ENCODE data around the gene IRX2. TPM values are rescaled to one million over a fixed set of nuclear protein-coding genes. Genes with fewer than 3 reads are reported as not detected.
A peak's percentile ranks its signal among the peaks of the same experiment; 100 is the strongest.

The IRX2 gene
- total RNA-seq, 1 donor: 7.2 TPM

- H3K27ac ChIP-seq (ENCODE audit: low read depth, low read length): peak overlapping the region; percentile 11
- H3K79me2 ChIP-seq (ENCODE audit: insufficient read depth, low read length): no peaks in the 10 kb centered on the region
- H3K4me3 ChIP-seq (ENCODE audit: insufficient read depth, low read length): peak overlapping the region; percentile 79
- H3K27me3 ChIP-seq (ENCODE audit: insufficient read depth, low read length): no peaks in the 10 kb centered on the region
- peak overlapping the region; percentile 89 for H3K4me2 ChIP-seq (ENCODE audit: insufficient read depth, low read length)
- peak; percentile 98 for DNase-seq (ENCODE audit: insufficient read length, low spot score, missing footprints)
- no peaks in the 10 kb centered on the region for H3K9me3 ChIP-seq (ENCODE audit: low read depth, low read length)
- peak overlapping the region; percentile 86 for H2AFZ ChIP-seq (ENCODE audit: low read length)
- H3K4me1 ChIP-seq (ENCODE audit: insufficient read depth, low read length): peaks cover 26% of the 10 kb centered on the region
- H3K36me3 ChIP-seq (ENCODE audit: insufficient read depth, low read length): no peaks in the 10 kb centered on the region
- TF ChIP-seq, protein P1, sequence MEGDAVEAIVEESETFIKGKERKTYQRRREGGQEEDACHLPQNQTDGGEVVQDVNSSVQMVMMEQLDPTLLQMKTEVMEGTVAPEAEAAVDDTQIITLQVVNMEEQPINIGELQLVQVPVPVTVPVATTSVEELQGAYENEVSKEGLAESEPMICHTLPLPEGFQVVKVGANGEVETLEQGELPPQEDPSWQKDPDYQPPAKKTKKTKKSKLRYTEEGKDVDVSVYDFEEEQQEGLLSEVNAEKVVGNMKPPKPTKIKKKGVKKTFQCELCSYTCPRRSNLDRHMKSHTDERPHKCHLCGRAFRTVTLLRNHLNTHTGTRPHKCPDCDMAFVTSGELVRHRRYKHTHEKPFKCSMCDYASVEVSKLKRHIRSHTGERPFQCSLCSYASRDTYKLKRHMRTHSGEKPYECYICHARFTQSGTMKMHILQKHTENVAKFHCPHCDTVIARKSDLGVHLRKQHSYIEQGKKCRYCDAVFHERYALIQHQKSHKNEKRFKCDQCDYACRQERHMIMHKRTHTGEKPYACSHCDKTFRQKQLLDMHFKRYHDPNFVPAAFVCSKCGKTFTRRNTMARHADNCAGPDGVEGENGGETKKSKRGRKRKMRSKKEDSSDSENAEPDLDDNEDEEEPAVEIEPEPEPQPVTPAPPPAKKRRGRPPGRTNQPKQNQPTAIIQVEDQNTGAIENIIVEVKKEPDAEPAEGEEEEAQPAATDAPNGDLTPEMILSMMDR (IDR thresholded peaks at IDR 0.05; ENCODE audit: extremely low read depth, low read depth, low read length): no peak
- no peaks in the 10 kb centered on the region for H4K20me1 ChIP-seq (ENCODE audit: insufficient read depth, low read length)
Measured at GRCh38 chr5:2756211-2757152, 5.0 kb upstream of the IRX2 start.

GRCh38 chr5:2755681-2756171, 4.2 kb upstream of the IRX2 start:
- peaks cover 26% of the 10 kb centered on the region for H3K4me1 ChIP-seq (ENCODE audit: insufficient read depth, low read length)
- H3K4me2 ChIP-seq (ENCODE audit: insufficient read depth, low read length): peak overlapping the region; percentile 89
- no peaks in the 10 kb centered on the region for H3K36me3 ChIP-seq (ENCODE audit: insufficient read depth, low read length)
- DNase-seq (ENCODE audit: insufficient read length, low spot score, missing footprints): no peak
- H3K79me2 ChIP-seq (ENCODE audit: insufficient read depth, low read length): no peaks in the 10 kb centered on the region
- H4K20me1 ChIP-seq (ENCODE audit: insufficient read depth, low read length): no peaks in the 10 kb centered on the region
- H3K27me3 ChIP-seq (ENCODE audit: insufficient read depth, low read length): no peaks in the 10 kb centered on the region
- H3K4me3 ChIP-seq (ENCODE audit: insufficient read depth, low read length): peak overlapping the region; percentile 79
- no peak overlapping the region for H3K27ac ChIP-seq (ENCODE audit: low read depth, low read length)
- TF ChIP-seq, protein P1 (IDR thresholded peaks at IDR 0.05; ENCODE audit: extremely low read depth, low read depth, low read length): no peak
- H3K9me3 ChIP-seq (ENCODE audit: low read depth, low read length): no peaks in the 10 kb centered on the region
- peak overlapping the region; percentile 86 for H2AFZ ChIP-seq (ENCODE audit: low read length)

GRCh38 chr5:2755076-2755680, 3.7 kb upstream of the IRX2 start:
- Histone ChIP-seq H3K4me3 (ENCODE audit: insufficient read depth, low read length) (no peak overlapping the region), H4K20me1 (ENCODE audit: insufficient read depth, low read length) (no peaks in the 10 kb centered on the region), H3K9me3 (ENCODE audit: low read depth, low read length) (no peaks in the 10 kb centered on the region), H3K4me1 (ENCODE audit: insufficient read depth, low read length) (peaks cover 27% of the 10 kb centered on the region), H3K4me2 (ENCODE audit: insufficient read depth, low read length) (peak overlapping the region; percentile 89), H3K36me3 (ENCODE audit: insufficient read depth, low read length) (no peaks in the 10 kb centered on the region), H3K79me2 (ENCODE audit: insufficient read depth, low read length) (peaks cover 5% of the 10 kb centered on the region), H3K27ac (ENCODE audit: low read depth, low read length) (no peak overlapping the region), H2AFZ (ENCODE audit: low read length) (no peak overlapping the region), H3K27me3 (ENCODE audit: insufficient read depth, low read length) (no peaks in the 10 kb centered on the region)
- DNase-seq (ENCODE audit: insufficient read length, low spot score, missing footprints): no peak
- TF ChIP-seq, protein P1 (IDR thresholded peaks at IDR 0.05; ENCODE audit: extremely low read depth, low read depth, low read length): no peak

- Histone ChIP-seq H3K4me2 (ENCODE audit: insufficient read depth, low read length) (no peak overlapping the region), H3K4me3 (ENCODE audit: insufficient read depth, low read length) (no peak overlapping the region), H3K27me3 (ENCODE audit: insufficient read depth, low read length) (no peaks in the 10 kb centered on the region), H3K4me1 (ENCODE audit: insufficient read depth, low read length) (peaks cover 31% of the 10 kb centered on the region), H3K36me3 (ENCODE audit: insufficient read depth, low read length) (no peaks in the 10 kb centered on the region), H3K27ac (ENCODE audit: low read depth, low read length) (no peak overlapping the region), H3K79me2 (ENCODE audit: insufficient read depth, low read length) (peaks cover 10% of the 10 kb centered on the region), H4K20me1 (ENCODE audit: insufficient read depth, low read length) (no peaks in the 10 kb centered on the region), H2AFZ (ENCODE audit: low read length) (no peak overlapping the region), H3K9me3 (ENCODE audit: low read depth, low read length) (no peaks in the 10 kb centered on the region)
- no peak for DNase-seq (ENCODE audit: insufficient read length, low spot score, missing footprints)
- TF ChIP-seq, protein P1 (IDR thresholded peaks at IDR 0.05; ENCODE audit: extremely low read depth, low read depth, low read length): no peak
Measured at GRCh38 chr5:2754581-2755075, 3.2 kb upstream of the IRX2 start.

Data from osteoblast (primary cell).